ENCODE data around the gene FBXW4. TPM values are rescaled to one million over a fixed set of nuclear protein-coding genes. Genes with fewer than 3 reads are reported as not detected.

Gene FBXW4
- total RNA-seq, 1 experiment from 2014 or later = 38.2 TPM

- H3K4me3 ChIP-seq = no peak overlapping the region
- H4K20me1 ChIP-seq (ENCODE audit: insufficient read depth) = no peaks in the 10 kb centered on the region
- ChIA-PET CTCF (no interaction called here), POLR2A (ENCODE audit: unreplicated experiment) (interaction anchor here (0.6 kb wide), 1 partner anchor 170 kb away, joined by 9 read pairs; no protein-coding TSS in a partner anchor)
- no peaks in the 10 kb centered on the region for H3K79me2 ChIP-seq (ENCODE audit: low read depth)
- no peaks in the 10 kb centered on the region for H3K4me1 ChIP-seq (replicated peaks; ENCODE audit: insufficient read depth)
- no peaks in the 10 kb centered on the region for H3K9me3 ChIP-seq (ENCODE audit: insufficient read depth, low read depth)
- no peak overlapping the region for H2AFZ ChIP-seq
- no peaks in the 10 kb centered on the region for H3K36me3 ChIP-seq (ENCODE audit: low read depth)
- no peaks in the 10 kb centered on the region for H3K9me2 ChIP-seq (ENCODE audit: insufficient read depth)
- intact Hi-C loops (cut with micrococcal nuclease; ENCODE audit: unreplicated experiment) = no loop called here
- TF ChIP-seq EZH2 (IDR thresholded peaks at IDR 0.05; ENCODE audit: low read depth) = no peak
- H3F3A ChIP-seq (ENCODE audit: insufficient read depth, low read depth) = no peaks in the 10 kb centered on the region
- H3K27ac ChIP-seq = 0 out of 2 replicates have a peak overlapping the region, but pooled peaks have one; percentile 16
- DNase-seq = no peak
- H3K27me3 ChIP-seq (ENCODE audit: insufficient read depth, low read depth) = no peaks in the 10 kb centered on the region
- BruUV-seq (replicated peaks) = no TSS peak
- peak overlapping the region; percentile 38; the same call in 1 of the 2 replicates for H3K4me2 ChIP-seq
Measured at GRCh38 chr10:101682172-101682825, 12.7 kb downstream of the FBXW4 start.

DNA sequence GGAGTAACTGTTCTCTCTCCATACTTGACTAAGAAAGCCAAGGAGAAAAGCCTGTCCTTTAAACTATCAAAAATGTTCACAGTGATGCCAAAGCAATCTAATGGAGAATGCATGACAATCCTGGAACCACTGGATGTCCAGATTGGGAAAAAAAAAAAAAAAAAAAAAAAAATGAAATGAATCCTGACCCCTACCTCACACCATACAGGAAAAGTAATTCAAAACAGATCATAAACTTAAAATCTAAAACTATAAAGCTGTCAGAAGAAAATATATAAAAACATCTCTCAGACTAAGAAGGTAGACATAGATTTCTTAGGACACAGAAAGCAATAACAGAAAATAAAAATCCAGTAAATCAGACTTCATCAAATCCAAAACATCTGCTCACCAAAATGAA lies 18.4 kb downstream of the FBXW4 start:
- intact Hi-C loops (cut with micrococcal nuclease; ENCODE audit: unreplicated experiment) = no loop called here
- Histone ChIP-seq H2AFZ (no peak overlapping the region), H3K27ac (no peak overlapping the region), H3K4me2 (no peak overlapping the region), H3K9me2 (ENCODE audit: insufficient read depth) (no peaks in the 10 kb centered on the region), H3K9me3 (ENCODE audit: insufficient read depth, low read depth) (no peaks in the 10 kb centered on the region), H3K79me2 (ENCODE audit: low read depth) (no peaks in the 10 kb centered on the region), H3K36me3 (ENCODE audit: low read depth) (no peaks in the 10 kb centered on the region), H3K4me1 (replicated peaks; ENCODE audit: insufficient read depth) (no peaks in the 10 kb centered on the region), H4K20me1 (ENCODE audit: insufficient read depth) (no peaks in the 10 kb centered on the region), H3K4me3 (no peak overlapping the region), H3F3A (ENCODE audit: insufficient read depth, low read depth) (no peaks in the 10 kb centered on the region), H3K27me3 (ENCODE audit: insufficient read depth, low read depth) (no peaks in the 10 kb centered on the region)
- TF ChIP-seq EZH2 (IDR thresholded peaks at IDR 0.05; ENCODE audit: low read depth) = no peak
- TF ChIP-seq, protein P1, sequence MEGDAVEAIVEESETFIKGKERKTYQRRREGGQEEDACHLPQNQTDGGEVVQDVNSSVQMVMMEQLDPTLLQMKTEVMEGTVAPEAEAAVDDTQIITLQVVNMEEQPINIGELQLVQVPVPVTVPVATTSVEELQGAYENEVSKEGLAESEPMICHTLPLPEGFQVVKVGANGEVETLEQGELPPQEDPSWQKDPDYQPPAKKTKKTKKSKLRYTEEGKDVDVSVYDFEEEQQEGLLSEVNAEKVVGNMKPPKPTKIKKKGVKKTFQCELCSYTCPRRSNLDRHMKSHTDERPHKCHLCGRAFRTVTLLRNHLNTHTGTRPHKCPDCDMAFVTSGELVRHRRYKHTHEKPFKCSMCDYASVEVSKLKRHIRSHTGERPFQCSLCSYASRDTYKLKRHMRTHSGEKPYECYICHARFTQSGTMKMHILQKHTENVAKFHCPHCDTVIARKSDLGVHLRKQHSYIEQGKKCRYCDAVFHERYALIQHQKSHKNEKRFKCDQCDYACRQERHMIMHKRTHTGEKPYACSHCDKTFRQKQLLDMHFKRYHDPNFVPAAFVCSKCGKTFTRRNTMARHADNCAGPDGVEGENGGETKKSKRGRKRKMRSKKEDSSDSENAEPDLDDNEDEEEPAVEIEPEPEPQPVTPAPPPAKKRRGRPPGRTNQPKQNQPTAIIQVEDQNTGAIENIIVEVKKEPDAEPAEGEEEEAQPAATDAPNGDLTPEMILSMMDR (conservative IDR thresholded peaks at IDR 0.05) = no peak
- no TSS peak for BruUV-seq (replicated peaks)
- no peak for DNase-seq
- CTCF ChIA-PET = no interaction called here
- POLR2A ChIA-PET (ENCODE audit: unreplicated experiment) = no interaction called here

- intact Hi-C loops (cut with micrococcal nuclease; ENCODE audit: unreplicated experiment) = no loop called here
- Histone ChIP-seq H3K4me1 (replicated peaks; ENCODE audit: insufficient read depth) (no peaks in the 10 kb centered on the region), H3K36me3 (ENCODE audit: low read depth) (no peaks in the 10 kb centered on the region), H3K4me3 (no peak overlapping the region), H4K20me1 (ENCODE audit: insufficient read depth) (no peaks in the 10 kb centered on the region), H3K27me3 (ENCODE audit: insufficient read depth, low read depth) (no peaks in the 10 kb centered on the region), H2AFZ (no peak overlapping the region), H3F3A (ENCODE audit: insufficient read depth, low read depth) (no peaks in the 10 kb centered on the region), H3K4me2 (no peak overlapping the region), H3K27ac (no peak overlapping the region), H3K79me2 (ENCODE audit: low read depth) (no peaks in the 10 kb centered on the region), H3K9me3 (ENCODE audit: insufficient read depth, low read depth) (no peaks in the 10 kb centered on the region), H3K9me2 (ENCODE audit: insufficient read depth) (no peaks in the 10 kb centered on the region)
- CTCF ChIA-PET = no interaction called here
- POLR2A ChIA-PET (ENCODE audit: unreplicated experiment) = no interaction called here
- no peak for TF ChIP-seq EZH2 (IDR thresholded peaks at IDR 0.05; ENCODE audit: low read depth)
- TF ChIP-seq, protein P1 (conservative IDR thresholded peaks at IDR 0.05) = no peak
- no peak for DNase-seq
- no TSS peak for BruUV-seq (replicated peaks)
Measured at GRCh38 chr10:101675115-101675514, 19.9 kb downstream of the FBXW4 start.

GRCh38 chr10:101672536-101672935 lies 22.4 kb downstream of the FBXW4 start:
- Histone ChIP-seq H3K9me3 (ENCODE audit: insufficient read depth, low read depth) (no peaks in the 10 kb centered on the region), H2AFZ (no peak overlapping the region), H3K4me3 (no peak overlapping the region), H3K27ac (no peak overlapping the region), H4K20me1 (ENCODE audit: insufficient read depth) (no peaks in the 10 kb centered on the region), H3K4me1 (replicated peaks; ENCODE audit: insufficient read depth) (no peaks in the 10 kb centered on the region), H3K4me2 (no peak overlapping the region), H3K79me2 (ENCODE audit: low read depth) (no peaks in the 10 kb centered on the region), H3K27me3 (ENCODE audit: insufficient read depth, low read depth) (no peaks in the 10 kb centered on the region), H3F3A (ENCODE audit: insufficient read depth, low read depth) (no peaks in the 10 kb centered on the region), H3K9me2 (ENCODE audit: insufficient read depth) (no peaks in the 10 kb centered on the region), H3K36me3 (ENCODE audit: low read depth) (no peaks in the 10 kb centered on the region)
- DNase-seq = no peak
- CTCF ChIA-PET = no interaction called here
- BruUV-seq (replicated peaks) = no TSS peak
- POLR2A ChIA-PET (ENCODE audit: unreplicated experiment) = no interaction called here
- intact Hi-C loops (cut with micrococcal nuclease; ENCODE audit: unreplicated experiment) = no loop called here
- TF ChIP-seq, protein P1 (conservative IDR thresholded peaks at IDR 0.05) = no peak
- no peak for TF ChIP-seq EZH2 (IDR thresholded peaks at IDR 0.05; ENCODE audit: low read depth)
